GM18867 (cell line): ENCODE results near the gene ATP2C2.
"Not testable (repeated sequence)": the region's sequence is repeated elsewhere in the genome, so short reads cannot be mapped to it uniquely, and the experiment has no call there.

Experiments
- ATAC-seq: cut with Tn5 transposase; IDR thresholded peaks from one replicate; pipeline ENCODE4 v1.9.1; 2021; ENCODE audit warnings: mild to moderate bottlenecking, moderate library complexity; ENCODE audit not compliant: unreplicated experiment

ATP2C2 gene

DNA sequence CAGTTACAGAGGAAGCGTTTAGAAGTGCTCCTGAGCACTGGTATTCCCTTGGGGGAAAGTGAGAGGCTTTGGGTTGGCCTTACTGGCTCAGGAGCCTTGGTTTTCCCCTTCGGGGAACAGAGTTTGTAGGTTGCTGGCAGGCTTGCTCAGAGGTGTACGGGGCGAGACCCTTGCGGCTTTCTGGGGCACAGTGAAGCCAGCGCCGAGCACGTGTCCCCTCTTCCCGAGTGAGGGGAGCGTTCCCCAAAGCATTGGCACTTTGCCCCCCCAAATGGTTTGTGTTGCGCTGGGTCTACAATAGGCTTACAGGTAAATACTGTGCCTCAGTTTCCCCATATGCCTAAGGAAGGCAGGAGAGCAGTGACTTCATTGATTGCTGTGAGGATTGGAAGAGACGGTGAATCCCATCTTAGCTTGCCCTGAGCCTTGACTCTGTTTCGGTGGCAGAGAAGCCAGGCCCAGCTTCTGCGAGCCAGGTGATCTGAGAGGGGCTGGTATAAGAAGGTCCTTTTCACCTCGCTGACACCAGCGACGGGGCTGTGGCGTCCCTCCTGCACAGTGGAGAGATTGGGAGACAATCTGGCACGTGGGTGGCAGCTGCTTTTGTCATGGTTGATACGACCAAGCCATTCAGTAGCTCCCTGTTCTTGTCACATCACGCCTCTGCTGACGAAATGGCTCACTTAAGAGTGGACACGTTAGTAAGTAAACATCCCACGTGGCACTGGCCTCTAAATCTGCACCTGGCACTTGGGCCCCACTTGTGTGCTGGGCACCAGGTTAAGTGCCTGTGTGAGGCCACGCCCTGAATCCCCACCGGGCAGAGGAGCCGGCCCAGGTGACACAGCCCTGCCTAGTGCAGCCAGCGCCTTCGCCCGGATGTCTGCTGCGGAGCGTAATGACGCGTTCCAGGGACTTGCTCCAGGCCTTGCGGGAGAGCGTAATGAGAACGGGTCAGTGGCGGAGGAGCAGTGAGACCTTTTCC is 81.1 kb downstream of the ATP2C2 start:
- ATAC-seq: no peak

DNA sequence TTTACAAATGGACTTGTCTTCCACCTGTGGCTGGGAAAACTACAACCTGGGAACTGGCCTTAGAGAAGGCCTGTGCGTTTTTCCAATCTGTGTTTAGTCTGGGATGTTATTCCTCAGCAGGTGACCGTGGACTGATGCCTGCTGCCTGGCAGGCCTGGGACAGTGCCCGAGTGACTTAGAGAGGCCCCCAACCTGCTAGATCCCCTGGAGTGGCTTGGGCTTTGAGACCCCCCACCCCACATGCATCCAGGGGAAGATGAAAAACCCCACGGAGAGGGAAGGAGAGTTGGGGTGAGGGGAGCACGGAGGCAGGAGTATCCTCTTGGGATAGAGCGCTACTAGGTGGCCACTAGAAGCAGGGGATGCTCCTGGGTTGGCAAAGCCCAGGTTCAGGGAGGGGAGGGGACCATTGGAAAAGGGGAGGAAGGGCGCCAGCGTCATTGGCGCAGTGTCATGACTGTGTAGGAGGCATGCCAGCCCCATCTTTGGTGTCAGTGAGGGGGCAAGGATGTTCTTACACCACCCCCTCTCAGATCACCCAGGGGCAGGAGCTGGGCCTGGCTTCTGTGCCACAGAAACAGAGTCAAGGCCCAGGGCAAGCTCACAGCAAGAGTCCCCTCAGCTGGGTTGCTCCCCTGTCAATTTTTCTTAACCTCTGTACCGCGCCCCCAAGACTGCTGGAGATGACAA is 82.0 kb downstream of the ATP2C2 start:
- no peak for ATAC-seq

DNA sequence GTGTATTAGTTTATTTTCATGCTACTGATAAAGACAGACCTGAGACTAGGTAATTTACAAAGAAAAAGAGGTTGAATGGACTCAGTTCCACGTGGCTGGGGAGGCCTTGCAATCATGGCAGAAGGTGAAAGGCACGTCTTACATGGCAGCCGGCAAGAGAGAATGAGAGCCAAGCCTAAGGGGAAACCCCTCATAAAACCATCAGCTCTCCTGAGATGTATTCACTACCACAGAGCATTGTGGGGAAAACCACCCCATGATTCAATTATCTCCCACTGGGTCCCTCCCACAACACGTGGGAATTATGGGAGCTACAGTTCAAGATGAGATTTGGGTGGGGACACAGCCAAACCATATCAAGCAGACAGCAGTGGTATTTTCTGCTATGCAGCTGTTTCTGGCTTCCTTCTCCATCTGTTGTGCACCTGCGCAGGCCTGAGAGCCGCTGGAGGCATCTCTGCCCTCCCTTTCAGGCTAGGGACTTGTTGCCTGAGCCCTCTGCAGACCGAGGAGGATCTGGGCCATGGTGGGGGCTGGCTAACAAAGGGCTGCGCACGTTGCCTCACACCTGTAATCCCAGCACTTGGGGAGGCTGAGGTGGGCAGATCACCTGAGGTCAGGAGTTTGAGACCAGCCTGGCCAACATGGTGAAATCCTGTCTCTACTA is 82.8 kb downstream of the ATP2C2 start:
- not testable (repeated sequence) for ATAC-seq

DNA sequence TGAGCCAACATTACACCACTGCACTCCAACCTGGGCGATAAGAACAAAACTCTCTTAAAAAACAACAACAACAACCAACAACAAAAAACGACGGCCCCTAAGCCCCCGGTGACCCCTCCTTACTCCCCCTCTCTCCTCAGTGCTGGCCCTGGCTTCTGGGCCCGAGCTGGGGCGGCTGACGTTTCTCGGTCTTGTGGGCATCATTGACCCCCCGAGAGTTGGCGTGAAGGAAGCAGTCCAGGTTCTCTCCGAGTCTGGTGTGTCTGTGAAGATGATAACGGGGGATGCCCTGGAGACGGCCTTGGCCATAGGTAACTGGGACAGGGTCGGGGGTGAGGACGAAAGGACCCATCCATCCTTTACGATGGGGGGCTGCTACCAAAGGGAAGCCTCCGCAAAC is 83.4 kb downstream of the ATP2C2 start:
- no peak for ATAC-seq

GRCh38 chr16:84453061-84453752 is 84.9 kb downstream of the ATP2C2 start:
- ATAC-seq: no peak

DNA sequence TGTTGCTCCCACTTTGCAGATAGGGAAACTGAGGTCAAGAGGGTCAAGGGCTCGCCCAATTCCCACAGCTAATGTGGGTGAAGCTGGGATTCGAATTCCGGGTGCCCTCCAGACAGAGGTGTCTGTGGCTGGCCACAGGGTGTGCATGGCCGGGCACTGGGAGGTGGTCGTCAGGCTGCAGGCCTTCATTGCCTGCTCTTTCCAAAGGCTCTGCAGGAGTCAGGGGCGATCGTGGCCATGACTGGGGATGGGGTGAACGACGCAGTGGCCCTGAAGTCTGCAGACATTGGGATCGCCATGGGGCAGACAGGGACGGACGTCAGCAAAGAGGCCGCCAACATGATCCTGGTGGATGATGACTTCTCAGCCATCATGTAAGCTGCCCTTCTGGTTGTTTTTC is 86.3 kb downstream of the ATP2C2 start:
- no peak for ATAC-seq

DNA sequence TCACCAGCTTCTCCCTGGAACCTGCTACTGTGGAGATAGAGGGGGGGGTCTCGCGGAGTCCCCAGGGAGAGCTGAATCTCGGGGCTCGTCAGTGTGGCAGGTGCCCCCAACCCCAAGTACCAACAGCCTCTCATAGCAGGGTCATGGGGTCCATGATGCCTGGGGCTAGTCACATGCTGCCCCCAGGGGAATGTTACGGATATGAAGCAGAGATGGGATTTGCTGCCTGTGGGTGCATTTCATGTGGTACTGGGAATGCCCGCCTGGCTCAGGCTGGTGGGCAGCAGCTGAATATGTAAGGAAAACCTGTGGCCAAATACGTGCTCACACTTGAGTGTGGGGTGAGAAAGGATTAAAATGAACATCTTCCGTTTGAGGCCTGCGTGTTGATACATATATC is 86.7 kb downstream of the ATP2C2 start:
- no peak for ATAC-seq

- no peak for ATAC-seq
These were observed 90.5 kb downstream of the ATP2C2 start for GRCh38 chr16:84458606-84459532.

GRCh38 chr16:84459533-84459894 is 91.2 kb downstream of the ATP2C2 start:
- no peak for ATAC-seq

GRCh38 chr16:84459941-84460405 is 91.6 kb downstream of the ATP2C2 start:
- no peak for ATAC-seq

DNA sequence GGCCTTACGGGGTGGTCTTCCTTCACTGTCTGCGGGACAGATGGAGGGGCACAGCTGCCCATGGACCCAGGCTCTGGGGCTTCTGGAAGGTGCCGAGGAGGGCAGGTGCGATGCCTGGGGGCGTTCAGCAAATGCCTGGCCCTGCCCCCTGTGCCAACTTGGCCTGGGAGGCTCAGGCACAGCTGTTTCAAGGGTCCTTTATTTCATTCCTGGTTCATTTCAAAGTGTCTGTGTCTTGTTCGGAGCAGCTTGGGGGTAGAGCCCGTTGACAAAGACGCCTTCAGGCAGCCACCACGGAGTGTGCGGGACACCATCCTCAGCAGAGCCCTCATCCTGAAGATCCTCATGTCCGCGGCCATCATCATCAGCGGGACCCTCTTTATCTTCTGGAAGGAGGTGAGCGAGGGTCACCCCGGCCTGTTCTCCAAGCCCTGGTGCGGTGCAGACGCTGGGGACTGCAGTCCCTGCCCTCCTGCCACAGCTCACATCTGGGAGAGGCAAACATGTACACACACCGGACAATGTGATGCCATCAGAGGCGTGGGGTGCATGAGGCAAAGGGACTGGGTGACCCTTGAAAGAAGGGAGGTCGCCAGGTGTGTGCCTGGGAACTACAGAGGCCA is 92.2 kb downstream of the ATP2C2 start:
- no peak for ATAC-seq

DNA sequence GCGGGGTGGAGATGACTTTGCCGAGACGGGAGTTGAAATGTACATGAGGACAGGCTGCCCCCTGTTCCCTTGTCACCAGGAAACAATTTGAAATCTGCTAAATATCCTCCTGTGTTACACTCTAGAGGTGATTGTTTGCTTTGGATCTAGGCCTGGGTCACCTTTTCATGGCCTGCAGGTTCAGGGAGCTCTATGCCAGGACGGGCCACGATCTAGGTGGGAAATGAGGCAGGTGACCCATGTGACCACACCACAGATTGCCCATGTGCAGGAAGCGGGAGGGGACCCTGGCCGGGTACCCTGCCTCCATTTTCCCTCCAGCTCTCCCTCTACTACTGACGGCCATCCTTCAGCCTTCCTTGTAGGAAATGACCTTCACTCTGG is 92.7 kb downstream of the ATP2C2 start:
- ATAC-seq: no peak

DNA sequence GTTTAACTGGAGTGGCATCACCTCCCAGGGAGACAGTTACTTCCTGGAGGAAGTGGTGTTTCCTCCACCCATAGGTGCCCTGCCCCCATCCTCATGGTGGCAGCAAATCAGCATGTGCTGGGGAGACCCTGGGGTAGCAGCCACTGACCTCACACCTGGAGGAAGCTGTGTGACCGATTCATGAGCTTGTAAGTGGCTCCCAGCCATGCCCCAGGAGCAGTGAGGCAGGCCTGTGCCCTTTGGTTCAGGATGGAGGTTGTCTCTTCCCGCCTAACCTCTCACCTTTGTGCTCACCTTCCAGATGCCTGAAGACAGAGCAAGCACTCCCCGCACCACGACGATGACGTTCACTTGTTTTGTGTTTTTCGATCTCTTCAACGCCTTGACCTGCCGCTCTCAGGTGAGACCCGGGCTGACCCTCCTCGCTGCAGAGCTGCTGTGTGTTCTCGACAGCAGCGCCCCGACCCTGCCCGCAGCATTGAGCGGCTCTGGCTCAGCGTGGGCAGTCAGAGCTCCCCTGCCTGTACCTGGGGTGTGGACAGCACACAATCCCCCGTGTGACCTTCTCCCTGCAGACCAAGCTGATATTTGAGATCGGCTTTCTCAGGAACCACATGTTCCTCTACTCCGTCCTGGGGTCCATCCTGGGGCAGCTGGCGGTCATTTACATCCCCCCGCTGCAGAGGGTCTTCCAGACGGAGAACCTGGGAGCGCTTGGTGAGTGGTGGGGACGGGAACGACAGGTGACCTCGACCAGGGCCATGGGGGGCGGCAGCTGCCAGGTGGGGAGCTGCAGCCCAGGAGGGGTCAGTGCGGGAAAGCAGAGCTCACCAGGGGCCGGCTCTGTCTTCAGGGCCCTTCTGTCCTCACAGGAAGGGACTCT is 93.3 kb downstream of the ATP2C2 start:
- no peak for ATAC-seq

DNA sequence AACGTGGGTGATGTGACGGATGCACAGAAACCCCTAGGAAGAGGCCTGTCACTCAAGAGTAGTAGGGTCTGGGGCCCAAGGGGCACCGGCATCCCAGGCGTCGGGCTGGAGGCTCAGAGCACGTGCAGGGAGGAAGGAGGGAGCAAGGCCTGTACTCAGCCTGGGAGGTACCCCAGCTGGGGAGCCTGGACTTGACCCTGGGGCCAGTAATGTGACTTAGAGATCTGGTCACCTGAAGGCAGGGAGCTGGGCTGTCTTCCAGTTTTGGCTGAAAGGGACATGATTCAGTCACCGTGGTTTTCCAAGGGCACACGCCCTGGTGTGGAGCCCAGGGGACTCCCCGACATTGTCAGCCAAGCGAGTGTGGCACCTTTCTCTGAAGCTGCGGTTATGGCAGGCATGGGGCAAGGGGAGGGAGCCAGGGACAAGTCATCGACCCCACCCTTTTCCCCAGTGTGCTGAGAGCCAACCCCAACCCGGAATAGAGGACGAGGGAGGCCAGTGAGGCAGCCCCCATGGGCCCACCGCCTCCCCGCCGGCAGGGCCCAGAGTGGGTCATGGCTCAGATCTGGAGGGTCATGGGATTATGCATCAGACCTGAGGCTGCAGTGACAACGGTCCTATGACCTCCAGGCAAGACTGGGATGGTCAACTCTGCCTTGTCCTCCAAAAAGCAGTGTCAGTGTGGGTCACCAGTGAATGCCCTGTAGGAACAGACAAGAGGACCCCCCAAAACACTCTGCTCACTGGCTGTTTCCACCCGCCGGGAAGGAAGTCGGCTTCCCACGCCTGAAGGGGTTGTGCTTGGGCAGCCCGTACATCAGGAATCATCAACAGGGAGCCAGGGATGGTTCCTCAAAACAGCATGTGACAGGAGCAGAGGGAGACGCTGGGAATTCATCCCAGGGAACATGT is 94.2 kb downstream of the ATP2C2 start:
- ATAC-seq: no peak

DNA sequence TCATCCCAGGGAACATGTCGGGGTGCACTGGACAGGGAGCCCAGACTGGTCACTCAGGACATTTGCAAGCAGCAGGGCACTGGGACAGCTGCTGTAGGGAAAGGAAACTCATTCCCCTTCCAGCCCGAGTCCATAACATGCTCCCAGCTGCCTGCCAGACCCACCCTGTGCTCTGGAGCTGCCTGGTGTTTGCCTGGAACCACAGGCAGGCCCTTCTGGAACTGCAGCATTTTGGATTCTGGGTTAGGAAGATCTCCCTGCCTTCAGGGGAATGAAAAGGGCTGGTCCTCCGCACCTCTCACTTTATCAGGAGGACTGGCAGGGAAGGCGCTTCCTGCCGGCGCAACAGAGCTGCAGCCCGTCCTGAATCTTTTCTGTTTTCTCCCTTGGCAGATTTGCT is 94.9 kb downstream of the ATP2C2 start:
- ATAC-seq: no peak

GRCh38 chr16:84464116-84464515 is 95.8 kb downstream of the ATP2C2 start:
- ATAC-seq: no peak

DNA sequence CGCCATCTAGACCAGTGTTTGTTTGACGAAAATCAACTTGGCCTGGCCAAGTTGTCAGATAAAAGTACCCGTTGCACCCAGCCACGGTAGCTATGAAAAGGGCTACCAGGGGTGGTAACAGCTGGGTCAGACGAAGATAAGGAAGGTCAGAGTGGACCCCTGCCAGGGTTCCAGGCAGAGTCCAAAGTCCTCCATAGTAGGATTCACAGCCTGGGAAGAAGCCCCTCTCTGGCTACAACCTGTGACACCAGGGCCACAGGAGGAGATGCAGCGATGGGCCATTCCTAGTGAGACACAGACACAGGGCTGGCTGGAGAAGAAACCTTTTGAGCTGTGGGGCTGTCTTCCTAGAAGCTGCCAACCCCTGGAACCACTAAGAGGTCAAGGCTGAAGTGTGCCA is 96.8 kb downstream of the ATP2C2 start:
- ATAC-seq: no peak
